ENCODE results near the gene PCDHGA2. TPM values are rescaled to one million over a fixed set of nuclear protein-coding genes. Genes with fewer than 3 reads are reported as not detected.
"Not testable (repeated sequence)": the region's sequence is repeated elsewhere in the genome, so short reads cannot be mapped to it uniquely, and the experiment has no call there.

Gene PCDHGA2
- total RNA-seq, 4 donors from 2014 or later = 3.2 to 11.6 (median 9.3) TPM

GRCh38 chr5:141343242-141343952, 4.8 kb downstream of the PCDHGA2 start, which contains the start of gene PCDHGA3:
TSS of gene PCDHGA3 (plus strand) at chr5:141343829. CDS start at chr5:141344034, 205 bp downstream.
- H3K9me3 ChIP-seq = peaks cover 3 to 58% of the 10 kb centered on the region in 2 donors
- intact Hi-C loops (cut with DNase I; ENCODE audit: low total_unique reads) = no loop called here
- peak within 1 kb of the TSS in 1 of 2 donors; percentile 5 for H3K4me3 ChIP-seq
- H3K27me3 ChIP-seq = no peaks in the 10 kb centered on the region
- H3K36me3 ChIP-seq = no peaks in the 10 kb centered on the region
- DNase-seq = no peak
- H3K27ac ChIP-seq = no peak within 1 kb of the TSS
- H3K4me1 ChIP-seq = no peaks in the 10 kb centered on the region
- TF ChIP-seq, protein P1, sequence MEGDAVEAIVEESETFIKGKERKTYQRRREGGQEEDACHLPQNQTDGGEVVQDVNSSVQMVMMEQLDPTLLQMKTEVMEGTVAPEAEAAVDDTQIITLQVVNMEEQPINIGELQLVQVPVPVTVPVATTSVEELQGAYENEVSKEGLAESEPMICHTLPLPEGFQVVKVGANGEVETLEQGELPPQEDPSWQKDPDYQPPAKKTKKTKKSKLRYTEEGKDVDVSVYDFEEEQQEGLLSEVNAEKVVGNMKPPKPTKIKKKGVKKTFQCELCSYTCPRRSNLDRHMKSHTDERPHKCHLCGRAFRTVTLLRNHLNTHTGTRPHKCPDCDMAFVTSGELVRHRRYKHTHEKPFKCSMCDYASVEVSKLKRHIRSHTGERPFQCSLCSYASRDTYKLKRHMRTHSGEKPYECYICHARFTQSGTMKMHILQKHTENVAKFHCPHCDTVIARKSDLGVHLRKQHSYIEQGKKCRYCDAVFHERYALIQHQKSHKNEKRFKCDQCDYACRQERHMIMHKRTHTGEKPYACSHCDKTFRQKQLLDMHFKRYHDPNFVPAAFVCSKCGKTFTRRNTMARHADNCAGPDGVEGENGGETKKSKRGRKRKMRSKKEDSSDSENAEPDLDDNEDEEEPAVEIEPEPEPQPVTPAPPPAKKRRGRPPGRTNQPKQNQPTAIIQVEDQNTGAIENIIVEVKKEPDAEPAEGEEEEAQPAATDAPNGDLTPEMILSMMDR (IDR thresholded peaks at IDR 0.05) = no peak
- TF ChIP-seq POLR2A (IDR thresholded peaks at IDR 0.05) = no peak

DNA sequence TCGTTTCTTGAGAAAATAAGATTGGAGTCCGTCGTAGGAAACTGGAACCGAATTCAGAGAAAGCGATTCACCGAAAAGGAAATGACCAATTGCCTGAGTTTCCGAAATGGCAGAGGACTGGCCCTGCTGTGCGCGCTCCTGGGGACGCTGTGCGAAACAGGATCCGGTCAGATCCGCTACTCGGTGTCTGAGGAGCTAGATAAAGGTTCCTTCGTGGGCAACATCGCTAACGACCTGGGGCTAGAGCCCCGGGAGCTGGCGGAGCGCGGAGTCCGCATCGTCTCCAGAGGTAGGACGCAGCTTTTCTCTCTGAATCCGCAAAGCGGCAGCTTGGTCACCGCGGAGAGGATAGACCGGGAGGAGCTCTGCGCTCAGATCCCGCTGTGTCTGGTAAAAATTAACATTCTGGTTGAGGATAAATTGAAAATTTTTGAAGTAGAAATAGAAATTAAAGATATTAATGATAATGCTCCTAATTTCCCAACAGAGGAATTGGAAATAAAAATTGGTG, 5.4 kb downstream of the PCDHGA2 start:
- Histone ChIP-seq H3K27me3 (no peaks in the 10 kb centered on the region), H3K4me1 (no peaks in the 10 kb centered on the region), H3K36me3 (no peaks in the 10 kb centered on the region), H3K4me3 (peak overlapping the region in 1 of 2 donors; percentile 5), H3K27ac (no peak overlapping the region), H3K9me3 (peaks cover 3 to 52% of the 10 kb centered on the region in 2 donors)
- intact Hi-C loops (cut with DNase I; ENCODE audit: low total_unique reads) = no loop called here
- DNase-seq = no peak
- TF ChIP-seq, protein P1 (IDR thresholded peaks at IDR 0.05) = no peak
- no peak for TF ChIP-seq POLR2A (IDR thresholded peaks at IDR 0.05)

- Histone ChIP-seq H3K4me3 (no peak overlapping the region), H3K27ac (no peak overlapping the region), H3K27me3 (no peaks in the 10 kb centered on the region), H3K9me3 (peaks cover 3 to 44% of the 10 kb centered on the region in 2 donors), H3K4me1 (no peaks in the 10 kb centered on the region), H3K36me3 (no peaks in the 10 kb centered on the region)
- intact Hi-C loops (cut with DNase I; ENCODE audit: low total_unique reads) = no loop called here
- DNase-seq = no peak
- TF ChIP-seq POLR2A (IDR thresholded peaks at IDR 0.05) = no peak
- TF ChIP-seq, protein P1 (IDR thresholded peaks at IDR 0.05) = no peak
Observed at GRCh38 chr5:141345327-141345726, 6.8 kb downstream of the PCDHGA2 start.

DNA sequence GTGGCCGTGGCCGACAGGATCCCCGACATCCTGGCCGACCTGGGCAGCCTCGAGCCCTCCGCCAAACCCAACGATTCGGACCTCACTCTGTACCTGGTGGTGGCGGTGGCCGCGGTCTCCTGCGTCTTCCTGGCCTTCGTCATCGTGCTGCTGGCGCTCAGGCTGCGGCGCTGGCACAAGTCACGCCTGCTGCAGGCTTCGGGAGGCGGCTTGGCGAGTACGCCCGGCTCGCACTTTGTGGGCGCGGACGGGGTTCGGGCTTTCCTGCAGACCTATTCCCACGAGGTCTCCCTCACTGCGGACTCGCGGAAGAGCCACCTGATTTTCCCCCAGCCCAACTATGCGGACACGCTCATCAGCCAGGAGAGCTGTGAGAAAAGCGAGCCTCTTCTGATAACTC, 7.5 kb downstream of the PCDHGA2 start:
- DNase-seq; H3K27me3 ChIP-seq; H3K36me3 ChIP-seq; intact Hi-C loops (cut with DNase I; ENCODE audit: low total_unique reads); H3K27ac ChIP-seq; H3K4me3 ChIP-seq; H3K4me1 ChIP-seq: not testable (repeated sequence)
- H3K9me3 ChIP-seq = peaks cover 3 to 47% of the 10 kb centered on the region in 2 donors

DNA sequence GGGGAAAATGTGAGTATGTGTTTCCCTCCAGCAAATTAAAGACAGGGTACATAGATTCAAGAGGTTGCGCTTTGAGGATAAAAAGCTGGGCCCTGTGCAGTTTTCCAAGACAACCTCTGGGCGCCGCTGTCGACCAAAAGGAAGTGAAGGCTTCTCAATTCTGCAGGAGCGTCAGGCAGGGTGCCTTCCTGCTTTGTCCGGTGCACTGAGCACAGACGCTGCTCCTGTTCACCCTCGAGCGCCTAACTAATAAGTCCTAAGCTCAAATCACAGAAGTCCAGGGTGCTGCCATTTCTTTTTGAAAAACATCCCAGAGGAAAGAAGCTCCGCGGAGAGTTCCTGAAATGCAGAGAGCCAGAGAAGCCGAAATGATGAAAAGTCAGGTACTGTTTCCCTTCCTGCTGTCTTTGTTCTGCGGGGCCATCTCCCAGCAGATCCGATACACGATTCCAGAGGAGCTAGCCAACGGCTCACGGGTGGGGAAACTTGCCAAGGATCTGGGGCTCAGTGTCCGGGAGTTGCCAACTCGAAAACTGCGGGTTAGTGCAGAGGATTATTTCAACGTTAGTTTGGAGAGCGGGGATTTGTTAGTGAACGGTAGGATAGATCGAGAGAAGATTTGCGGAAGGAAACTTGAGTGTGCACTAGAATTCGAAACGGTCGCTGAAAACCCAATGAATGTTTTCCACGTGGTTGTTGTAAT, 11.5 kb downstream of the PCDHGA2 start, which contains the start of gene PCDHGB1:
PCDHGB1 (plus strand) TSS at position 183 of the 703 bp plus-strand sequence; CDS start at position 345, 162 bp downstream.
- Histone ChIP-seq H3K4me1 (no peaks in the 10 kb centered on the region), H3K36me3 (no peaks in the 10 kb centered on the region), H3K9me3 (peaks cover 0 to 53% of the 10 kb centered on the region in 2 donors), H3K27me3 (no peaks in the 10 kb centered on the region), H3K4me3 (no peak within 1 kb of the TSS), H3K27ac (no peak within 1 kb of the TSS)
- no peak for DNase-seq
- intact Hi-C loops (cut with DNase I; ENCODE audit: low total_unique reads) = no loop called here
- no peak for TF ChIP-seq POLR2A (IDR thresholded peaks at IDR 0.05)
- TF ChIP-seq, protein P1 (IDR thresholded peaks at IDR 0.05) = no peak

All from uterus (tissue), 4 donors.